ENCODE measurements around the gene DPYSL5. TPM values are rescaled to one million over a fixed set of nuclear protein-coding genes. Genes with fewer than 3 reads are reported as not detected.

Gene DPYSL5
- polyA plus RNA-seq, 1 donor from 2014 or later, result 111 TPM

GRCh38 chr2:26985807-26986206, 137.9 kb downstream of the DPYSL5 start:
- H3K4me3 ChIP-seq (ENCODE audit: low read length), result no peak overlapping the region
- no peaks in the 10 kb centered on the region for H3K9me3 ChIP-seq (ENCODE audit: low read length)
- no peaks in the 10 kb centered on the region for H3K27me3 ChIP-seq (ENCODE audit: insufficient read depth, low read depth, low read length)
- no peak overlapping the region for H3K9ac ChIP-seq (ENCODE audit: low read length)
- no peak overlapping the region for H3K27ac ChIP-seq (ENCODE audit: low read length)
- no peaks in the 10 kb centered on the region for H4K20me1 ChIP-seq (ENCODE audit: insufficient read depth)
- H3K9me2 ChIP-seq (ENCODE audit: insufficient read depth, low read length), result no peaks in the 10 kb centered on the region
- peaks cover 7% of the 10 kb centered on the region for H3K36me3 ChIP-seq (ENCODE audit: insufficient read depth, low read length)
- peaks cover 22% of the 10 kb centered on the region for H3K79me2 ChIP-seq (replicated peaks; ENCODE audit: insufficient read depth, low read length)
- no peaks in the 10 kb centered on the region for H3F3A ChIP-seq (ENCODE audit: insufficient read depth, low read length, poor library complexity, severe bottlenecking)
- no peak overlapping the region for H2AFZ ChIP-seq (ENCODE audit: low read depth, low read length)
- TF ChIP-seq TAF1 (IDR thresholded peaks at IDR 0.05; ENCODE audit: low read depth), result no peak
- no peak for TF ChIP-seq EZH2 (IDR thresholded peaks at IDR 0.05; ENCODE audit: borderline replicate concordance, insufficient read depth, low read length, poor library complexity, severe bottlenecking)
- no peak for TF ChIP-seq RAD21 (conservative IDR thresholded peaks at IDR 0.05)
- no peak for TF ChIP-seq SMC3 (conservative IDR thresholded peaks at IDR 0.05; ENCODE audit: poor library complexity)
- no peak for TF ChIP-seq CTCF (IDR thresholded peaks at IDR 0.05; ENCODE audit: poor library complexity, severe bottlenecking)
- TF ChIP-seq EP300 (conservative IDR thresholded peaks at IDR 0.05; ENCODE audit: poor library complexity, severe bottlenecking), result no peak
- TF ChIP-seq, protein P1, sequence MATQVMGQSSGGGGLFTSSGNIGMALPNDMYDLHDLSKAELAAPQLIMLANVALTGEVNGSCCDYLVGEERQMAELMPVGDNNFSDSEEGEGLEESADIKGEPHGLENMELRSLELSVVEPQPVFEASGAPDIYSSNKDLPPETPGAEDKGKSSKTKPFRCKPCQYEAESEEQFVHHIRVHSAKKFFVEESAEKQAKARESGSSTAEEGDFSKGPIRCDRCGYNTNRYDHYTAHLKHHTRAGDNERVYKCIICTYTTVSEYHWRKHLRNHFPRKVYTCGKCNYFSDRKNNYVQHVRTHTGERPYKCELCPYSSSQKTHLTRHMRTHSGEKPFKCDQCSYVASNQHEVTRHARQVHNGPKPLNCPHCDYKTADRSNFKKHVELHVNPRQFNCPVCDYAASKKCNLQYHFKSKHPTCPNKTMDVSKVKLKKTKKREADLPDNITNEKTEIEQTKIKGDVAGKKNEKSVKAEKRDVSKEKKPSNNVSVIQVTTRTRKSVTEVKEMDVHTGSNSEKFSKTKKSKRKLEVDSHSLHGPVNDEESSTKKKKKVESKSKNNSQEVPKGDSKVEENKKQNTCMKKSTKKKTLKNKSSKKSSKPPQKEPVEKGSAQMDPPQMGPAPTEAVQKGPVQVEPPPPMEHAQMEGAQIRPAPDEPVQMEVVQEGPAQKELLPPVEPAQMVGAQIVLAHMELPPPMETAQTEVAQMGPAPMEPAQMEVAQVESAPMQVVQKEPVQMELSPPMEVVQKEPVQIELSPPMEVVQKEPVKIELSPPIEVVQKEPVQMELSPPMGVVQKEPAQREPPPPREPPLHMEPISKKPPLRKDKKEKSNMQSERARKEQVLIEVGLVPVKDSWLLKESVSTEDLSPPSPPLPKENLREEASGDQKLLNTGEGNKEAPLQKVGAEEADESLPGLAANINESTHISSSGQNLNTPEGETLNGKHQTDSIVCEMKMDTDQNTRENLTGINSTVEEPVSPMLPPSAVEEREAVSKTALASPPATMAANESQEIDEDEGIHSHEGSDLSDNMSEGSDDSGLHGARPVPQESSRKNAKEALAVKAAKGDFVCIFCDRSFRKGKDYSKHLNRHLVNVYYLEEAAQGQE (IDR thresholded peaks at IDR 0.05; ENCODE audit: borderline replicate concordance), result no peak
- TF ChIP-seq POLR2AphosphoS5 (IDR thresholded peaks at IDR 0.05), result no peak
- TF ChIP-seq MXI1 (conservative IDR thresholded peaks at IDR 0.05; ENCODE audit: poor library complexity, severe bottlenecking), result no peak
- no peak overlapping the region for H3K4me2 ChIP-seq (ENCODE audit: low read length)

GRCh38 chr2:26986576-26986975, 138.6 kb downstream of the DPYSL5 start:
- H3K4me3 ChIP-seq (ENCODE audit: low read length), result no peak overlapping the region
- H3K4me2 ChIP-seq (ENCODE audit: low read length), result no peak overlapping the region
- TF ChIP-seq EZH2 (IDR thresholded peaks at IDR 0.05; ENCODE audit: borderline replicate concordance, insufficient read depth, low read length, poor library complexity, severe bottlenecking) (no peak), EP300 (conservative IDR thresholded peaks at IDR 0.05; ENCODE audit: poor library complexity, severe bottlenecking) (no peak), POLR2AphosphoS5 (IDR thresholded peaks at IDR 0.05) (no peak), TAF1 (IDR thresholded peaks at IDR 0.05; ENCODE audit: low read depth) (no peak), CTCF (IDR thresholded peaks at IDR 0.05; ENCODE audit: poor library complexity, severe bottlenecking) (no peak), MXI1 (conservative IDR thresholded peaks at IDR 0.05; ENCODE audit: poor library complexity, severe bottlenecking) (no peak), RAD21 (conservative IDR thresholded peaks at IDR 0.05) (no peak), SMC3 (conservative IDR thresholded peaks at IDR 0.05; ENCODE audit: poor library complexity) (no peak)
- TF ChIP-seq, protein P1 (IDR thresholded peaks at IDR 0.05; ENCODE audit: borderline replicate concordance), result no peak
- no peaks in the 10 kb centered on the region for H3F3A ChIP-seq (ENCODE audit: insufficient read depth, low read length, poor library complexity, severe bottlenecking)
- H3K9ac ChIP-seq (ENCODE audit: low read length), result no peak overlapping the region
- no peaks in the 10 kb centered on the region for H4K20me1 ChIP-seq (ENCODE audit: insufficient read depth)
- no peaks in the 10 kb centered on the region for H3K9me3 ChIP-seq (ENCODE audit: low read length)
- peaks cover 10% of the 10 kb centered on the region for H3K36me3 ChIP-seq (ENCODE audit: insufficient read depth, low read length)
- no peaks in the 10 kb centered on the region for H3K27me3 ChIP-seq (ENCODE audit: insufficient read depth, low read depth, low read length)
- H3K27ac ChIP-seq (ENCODE audit: low read length), result no peak overlapping the region
- H3K9me2 ChIP-seq (ENCODE audit: insufficient read depth, low read length), result no peaks in the 10 kb centered on the region
- H2AFZ ChIP-seq (ENCODE audit: low read depth, low read length), result no peak overlapping the region
- peaks cover 17% of the 10 kb centered on the region for H3K79me2 ChIP-seq (replicated peaks; ENCODE audit: insufficient read depth, low read length)

Data from neural cell (in vitro differentiated cells).